Prostate gland (tissue), 2 donors: ENCODE results near the gene TCAP. TPM values are rescaled to one million over a fixed set of nuclear protein-coding genes. Genes with fewer than 3 reads are reported as not detected.

Source experiments
- DNase-seq: peaks from one replicate; pipeline ENCODE4 v3.0.0-alpha.2; 2019; ENCODE audit warnings: low spot score
- H3K27ac ChIP-seq, 2 donors: fragments of 200-600 bp; sonication (generic); 2 replicates each; pipeline ENCODE4 v1.5.1; 2017 to 2019
- H3K27me3 ChIP-seq: fragments of 200-600 bp; sonication (generic); replicated peaks from 2 replicates; pipeline ENCODE4 v1.5.1; 2019; ENCODE audit not compliant: insufficient read depth
- H3K36me3 ChIP-seq, 2 donors: fragments of 200-600 bp; sonication (generic); 1 replicate in 1 of 2; 2 replicates in 1 of 2; pipeline versions ENCODE4 v1.5.1 to v1.8.1; 2017 to 2019
- H3K4me1 ChIP-seq: fragments of 200-600 bp; sonication (generic); replicated peaks from 2 replicates; pipeline ENCODE4 v1.5.1; 2019
- H3K4me3 ChIP-seq, 2 donors: fragments of 200-600 bp; sonication (generic); 2 replicates each; pipeline ENCODE4 v1.5.1; 2017 to 2019
- H3K9me3 ChIP-seq: fragments of 200-600 bp; sonication (generic); 2 replicates; pipeline ENCODE4 v1.5.1; 2017
- CTCF ChIP-seq, 4 experiments: fragments of 200-600 bp in 2 of 4; fragments of 450-650 bp in 2 of 4; sonication (generic) in 2 of 4; IDR thresholded peaks; 1 replicate in 3 of 4; 2 replicates in 1 of 4; pipeline ENCODE4 v1.5.1; 2016 to 2019; ENCODE audit warnings: antibody characterized with exemption in 4 of 4, mild to moderate bottlenecking in 2 of 4, moderate library complexity in 2 of 4
- POLR2A ChIP-seq: fragments of 450-650 bp; IDR thresholded peaks from one replicate; pipeline ENCODE4 v1.6.1; 2016; ENCODE audit warnings: antibody characterized with exemption, mild to moderate bottlenecking
- POLR2AphosphoS5 ChIP-seq: sonication (generic); formaldehyde crosslinking; IDR thresholded peaks from one replicate; pipeline ENCODE4 v1.6.1; 2017; ENCODE audit warnings: antibody characterized with exemption
- WGBS: methylation state at CpG from one replicate; pipeline ENCODE4 v1.1.5; 2018; 5-methylcytosine and 5-hydroxymethylcytosine counted together
- intact Hi-C: fragments of 100-400 bp; cut with DNase I; formaldehyde crosslinking; loops from one replicate; pipeline ENCODE4 v1.14.2; 2022
- total RNA-seq, 2 donors: library from RNA; depleted of rRNA; stranded (reverse); fragments of >200 nt; gene quantifications; one replicate each; pipeline ENCODE4 v1.1.0, GENCODE V29; 2016

The TCAP gene
- total RNA-seq, 2 donors from 2014 or later, result 4.3 to 44.3 TPM

GRCh38 chr17:39666601-39667261, 1.6 kb downstream of the TCAP start:
- Histone ChIP-seq H3K36me3 (no peaks in the 10 kb centered on the region), H3K9me3 (no peaks in the 10 kb centered on the region), H3K27ac (no peak overlapping the region), H3K4me1 (peaks cover 13% of the 10 kb centered on the region), H3K27me3 (no peaks in the 10 kb centered on the region), H3K4me3 (no peak overlapping the region)
- TF ChIP-seq POLR2AphosphoS5, result no peak
- TF ChIP-seq POLR2A, result no peak
- TF ChIP-seq CTCF (IDR thresholded peaks at IDR 0.05), result no peak
- no peak for DNase-seq
- 67% methylated on average over 11 of the region's 11 CpGs for WGBS
- intact Hi-C loops, result no loop called here

GRCh38 chr17:39667262-39667944, 2.3 kb downstream of the TCAP start:
- DNase-seq, result no peak
- H3K27me3 ChIP-seq, result no peaks in the 10 kb centered on the region
- intact Hi-C loops, result no loop called here
- H3K9me3 ChIP-seq, result no peaks in the 10 kb centered on the region
- TF ChIP-seq POLR2A (no peak), CTCF (IDR thresholded peaks at IDR 0.05) (no peak), POLR2AphosphoS5 (no peak)
- H3K36me3 ChIP-seq, result no peaks in the 10 kb centered on the region
- H3K4me3 ChIP-seq, result peak overlapping the region in 1 of 2 donors; percentile 27
- peaks cover 8% of the 10 kb centered on the region for H3K4me1 ChIP-seq
- no peak overlapping the region for H3K27ac ChIP-seq
- 18% methylated on average over 46 of the region's 49 CpGs for WGBS

GRCh38 chr17:39667945-39668924, 3.1 kb downstream of the TCAP start, which contains the start of gene PNMT:
Gene PNMT (plus strand): TSS chr17:39668453. CDS start chr17:39668476, 23 bp downstream.
- Histone ChIP-seq H3K4me3 (peak within 1 kb of the TSS; percentile 27 to 28), H3K9me3 (no peaks in the 10 kb centered on the region), H3K27ac (no peak within 1 kb of the TSS), H3K27me3 (no peaks in the 10 kb centered on the region), H3K36me3 (no peaks in the 10 kb centered on the region), H3K4me1 (peaks cover 2% of the 10 kb centered on the region)
- DNase-seq, result peak; percentile 72
- 3% methylated on average over 85 of the region's 85 CpGs for WGBS
- peak; percentile 11 for TF ChIP-seq POLR2A
- TF ChIP-seq POLR2AphosphoS5, result peak; percentile 45
- TF ChIP-seq CTCF (IDR thresholded peaks at IDR 0.05), result peak in 3 of 4 experiments; percentile 56 to 82 (median 81)
- intact Hi-C loops, result no loop called here

- Histone ChIP-seq H3K4me3 (no peak overlapping the region), H3K9me3 (no peaks in the 10 kb centered on the region), H3K36me3 (no peaks in the 10 kb centered on the region), H3K4me1 (peaks cover 10% of the 10 kb centered on the region), H3K27ac (no peak overlapping the region), H3K27me3 (no peaks in the 10 kb centered on the region)
- intact Hi-C loops, result loop anchor here (5.0 kb wide), 1 partner anchor 48 kb away; no protein-coding TSS in a partner anchor
- TF ChIP-seq CTCF (IDR thresholded peaks at IDR 0.05) (no peak), POLR2A (no peak), POLR2AphosphoS5 (no peak)
- 85% methylated on average over 23 of the region's 23 CpGs for WGBS
- no peak for DNase-seq
Measured at GRCh38 chr17:39669897-39670735, 5.0 kb downstream of the TCAP start.
